ENCODE results near the gene EXOC4. TPM values are rescaled to one million over a fixed set of nuclear protein-coding genes. Genes with fewer than 3 reads are reported as not detected.

Gene EXOC4
- total RNA-seq, 1 experiment from 2014 or later: 75.8 TPM

- Mint-ChIP-seq H3K4me3 (no peak overlapping the region), H3K36me3 (ENCODE audit: insufficient read depth in 1 of 3, low read depth in 3 of 3) (no peaks in the 10 kb centered on the region), H3K27me3 (ENCODE audit: low read depth) (no peaks in the 10 kb centered on the region), H3K4me1 (peaks cover 3% of the 10 kb centered on the region in 2 experiments; a peak in 2 of 4 replicates), H3K27ac (no peak overlapping the region), H3K9me3 (no peaks in the 10 kb centered on the region)
- H3K23me2 ChIP-seq (ENCODE audit: insufficient read length, low read depth, low read length, poor library complexity, severe bottlenecking): no peaks in the 10 kb centered on the region
- no peak overlapping the region for H3K23ac ChIP-seq (ENCODE audit: insufficient read length, low read depth, low read length)
- TF ChIP-seq CTCF (conservative IDR thresholded peaks at IDR 0.05): no peak
- no peak overlapping the region for H2AK5ac ChIP-seq (ENCODE audit: insufficient read length, low read length)
- H3K18ac ChIP-seq (ENCODE audit: insufficient read length, low read depth, low read length): no peak overlapping the region
- no peaks in the 10 kb centered on the region for H3K27me3 ChIP-seq (ENCODE audit: insufficient read depth, low read length)
- no peak overlapping the region for H4K91ac ChIP-seq (ENCODE audit: insufficient read length, low read depth, low read length)
- no peak overlapping the region for H3K4me2 ChIP-seq (ENCODE audit: insufficient read depth, insufficient read length, low read length)
- H3K9ac ChIP-seq (ENCODE audit: extremely low read depth, insufficient read length, low read length): no peak overlapping the region
- H2BK5ac ChIP-seq (ENCODE audit: insufficient read length, low read length): no peak overlapping the region
- no peak overlapping the region for H3T11ph ChIP-seq (ENCODE audit: low read length)
- H4K5ac ChIP-seq (ENCODE audit: insufficient read length, low read depth, low read length): no peak overlapping the region
- H2BK120ac ChIP-seq (ENCODE audit: low read depth, low read length, poor library complexity, severe bottlenecking): no peak overlapping the region
- no peak overlapping the region for H4K8ac ChIP-seq (replicated peaks; ENCODE audit: insufficient read length, low read depth, low read length)
- H2BK15ac ChIP-seq (ENCODE audit: low read depth, low read length): no peak overlapping the region
- H3K56ac ChIP-seq (ENCODE audit: insufficient read length, low read depth, low read length): no peak overlapping the region
- H3K79me2 ChIP-seq (ENCODE audit: insufficient read depth, low read length): no peaks in the 10 kb centered on the region
- no peak overlapping the region for H3K27ac ChIP-seq (ENCODE audit: insufficient read length, low read depth, low read length)
- H3K4ac ChIP-seq (ENCODE audit: low read depth, low read length): no peak overlapping the region
- no CpG with 5 or more reads among the region's 4 CpGs for WGBS (ENCODE audit: extremely low coverage, insufficient read length, low lambda C conversion rate)
- no peak overlapping the region for H2BK20ac ChIP-seq (ENCODE audit: low read depth, low read length, poor library complexity, severe bottlenecking)
- no peak for DNase-seq
- peaks cover 2% of the 10 kb centered on the region; the same call in 1 of the 2 replicates for H3K4me1 ChIP-seq (ENCODE audit: insufficient read depth, low read length)
- H2BK12ac ChIP-seq (ENCODE audit: insufficient read length, low read depth, low read length): no peak overlapping the region
- no peak overlapping the region for H2AFZ ChIP-seq (ENCODE audit: low read length)
- H3K79me1 ChIP-seq (ENCODE audit: insufficient read depth, low read depth, low read length, poor library complexity, severe bottlenecking): no peaks in the 10 kb centered on the region
- H4K20me1 ChIP-seq (ENCODE audit: control insufficient read depth, insufficient read depth, insufficient read length): no peaks in the 10 kb centered on the region
- no peaks in the 10 kb centered on the region for H3K9me3 ChIP-seq (ENCODE audit: control insufficient read depth, low read depth, low read length)
- no peak overlapping the region for H3K14ac ChIP-seq (ENCODE audit: insufficient read depth, low read length)
Measured at GRCh38 chr7:133550811-133551210, 297.9 kb downstream of the EXOC4 start.
